ENCODE results near the gene COL5A1.
A peak's percentile ranks its signal among the peaks of the same experiment; 100 is the strongest.

Gene COL5A1

DNA sequence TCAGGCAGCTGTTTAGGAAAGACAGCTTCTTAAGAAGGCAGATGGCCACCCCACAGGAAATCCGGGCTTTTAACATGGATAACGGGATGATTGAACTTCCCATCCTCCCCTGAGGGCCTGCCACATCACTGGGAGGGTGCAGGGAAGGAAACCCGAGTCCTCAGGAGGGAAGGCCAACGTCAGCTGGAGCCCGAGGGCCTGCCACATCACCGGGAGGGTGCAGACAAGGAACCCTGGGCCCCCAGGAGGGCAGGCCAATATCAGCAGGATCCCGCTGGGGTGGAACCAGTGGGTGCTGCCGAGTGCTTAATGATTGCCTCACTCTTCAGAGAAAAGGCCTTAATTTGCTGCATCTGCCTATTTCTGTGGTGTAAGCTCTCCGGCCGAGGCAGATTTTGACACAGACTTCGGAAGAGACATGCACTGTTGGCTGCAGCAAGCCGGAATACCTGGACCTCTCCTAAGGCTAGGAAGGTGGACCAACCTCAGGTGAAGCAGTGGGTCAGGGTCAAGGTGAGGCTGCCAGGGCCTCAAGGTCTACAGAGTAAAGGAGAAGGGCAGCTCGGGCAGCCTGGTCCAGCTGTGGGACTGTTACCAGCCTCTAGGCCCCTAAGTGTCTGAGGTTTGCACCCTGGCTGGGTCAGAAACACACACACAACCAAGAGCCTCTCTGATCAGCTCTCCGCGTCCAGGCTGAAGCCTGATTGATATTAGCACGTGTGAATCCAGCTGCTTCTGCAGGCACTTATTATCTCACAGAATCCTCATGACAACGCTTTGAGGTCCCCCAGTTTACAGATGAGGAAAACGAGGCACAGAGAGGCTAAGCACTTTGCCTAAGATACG, 14.8 kb upstream of the COL5A1 start:
- H3K23ac ChIP-seq (ENCODE audit: low read length in 2 of 2), result no peak overlapping the region
- H3K4me3 ChIP-seq (ENCODE audit: insufficient read depth in 1 of 2, low read depth in 1 of 2, low read length in 2 of 2), result no peak overlapping the region
- H3K18ac ChIP-seq (ENCODE audit: low read depth in 1 of 2, low read length in 2 of 2), result peak overlapping the region; percentile 88 to 90
- peak overlapping the region; percentile 12 for H3K27ac ChIP-seq (ENCODE audit: low read length, poor library complexity, severe bottlenecking)
- no peak overlapping the region for H3K9ac ChIP-seq (ENCODE audit: low read length)
- H3K36me3 ChIP-seq (ENCODE audit: control insufficient read depth in 1 of 2, insufficient read depth in 2 of 2, low read depth in 1 of 2, low read length in 2 of 2), result peaks cover 0 to 3% of the 10 kb centered on the region in 2 experiments
- no peaks in the 10 kb centered on the region for H3K9me3 ChIP-seq (ENCODE audit: control insufficient read depth, low read length)
- peak overlapping the region; percentile 91 for H2BK120ac ChIP-seq (ENCODE audit: low read depth, low read length)
- H2AFZ ChIP-seq (ENCODE audit: low read depth, low read length), result peak overlapping the region; percentile 20
- 59% methylated on average over 18 of the region's 19 CpGs for WGBS
- H3K4ac ChIP-seq (ENCODE audit: low read depth in 1 of 2, low read length in 2 of 2), result peak overlapping the region; percentile 80 to 92
- H2AK5ac ChIP-seq (ENCODE audit: low read length, severe bottlenecking), result no peak overlapping the region
- peak overlapping the region; percentile 29 for H2BK15ac ChIP-seq (ENCODE audit: low read depth, poor library complexity, severe bottlenecking)
- H4K8ac ChIP-seq (ENCODE audit: low read length), result peak overlapping the region; percentile 94
- peaks cover 27% of the 10 kb centered on the region for H3K4me1 ChIP-seq (ENCODE audit: control insufficient read depth, insufficient read depth, low read depth, low read length)
- peak overlapping the region in 1 of 2 experiments; percentile 37 for H3K14ac ChIP-seq (ENCODE audit: low read length in 2 of 2)
- H2BK12ac ChIP-seq (ENCODE audit: low read length in 2 of 2), result peak overlapping the region; percentile 41 to 84
- peak; percentile 85 for DNase-seq
- peak overlapping the region; percentile 89 for H4K91ac ChIP-seq (ENCODE audit: low read length)
- no peaks in the 10 kb centered on the region for H3K27me3 ChIP-seq (ENCODE audit: control insufficient read depth in 1 of 2, insufficient read depth in 1 of 2, low read length in 2 of 2)
- no peak overlapping the region for H3K4me2 ChIP-seq (ENCODE audit: low read length, poor library complexity, severe bottlenecking)
- no peaks in the 10 kb centered on the region for H3K79me1 ChIP-seq (replicated peaks; ENCODE audit: low read length, poor library complexity, severe bottlenecking)
- no peak overlapping the region for H2BK5ac ChIP-seq (ENCODE audit: low read depth, low read length, poor library complexity, severe bottlenecking)

DNA sequence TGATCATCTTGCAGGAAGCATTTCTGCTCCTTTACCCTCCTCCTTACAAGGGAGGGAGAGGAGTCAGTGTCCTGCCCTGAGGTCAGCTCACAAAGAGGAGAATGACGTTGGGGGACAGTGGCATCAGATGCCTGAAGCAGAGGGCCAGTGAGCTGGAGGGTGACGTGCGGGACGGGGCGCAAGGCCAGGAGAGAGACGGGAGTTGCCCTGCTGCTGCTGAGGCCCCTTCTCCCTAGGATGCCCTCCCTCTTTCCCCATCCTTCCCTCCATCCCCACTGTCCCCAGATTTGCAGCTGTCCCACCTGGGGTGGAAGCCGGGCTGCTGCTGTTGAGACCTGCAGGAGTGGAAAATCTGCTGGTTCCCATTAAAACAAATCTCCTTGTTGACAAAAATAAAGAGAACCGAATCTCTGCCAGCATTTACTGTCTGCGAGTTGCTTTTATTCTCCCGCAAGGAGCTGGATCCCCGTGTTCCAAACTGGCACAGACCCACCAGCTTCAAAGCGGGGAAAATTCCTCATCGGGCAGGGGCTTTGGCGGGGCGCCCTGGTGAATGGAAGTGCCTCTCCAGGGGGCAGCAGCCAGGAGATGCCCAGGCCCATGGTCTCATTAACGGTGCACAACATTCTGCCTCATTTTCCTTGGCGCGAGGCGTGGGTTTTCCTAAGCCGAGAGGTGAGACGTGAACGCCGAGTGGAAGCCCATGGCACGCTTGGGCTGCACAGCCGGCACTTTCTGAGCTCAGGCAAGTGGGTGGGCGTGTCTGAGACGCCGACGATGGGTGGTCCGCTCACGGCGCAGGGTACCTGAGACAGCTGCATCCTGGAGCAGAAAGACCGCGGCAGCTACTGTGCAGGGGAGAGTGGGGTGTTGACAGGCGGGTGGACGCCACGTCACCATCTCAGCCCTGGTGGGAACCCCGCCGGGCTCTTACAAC, 13.9 kb upstream of the COL5A1 start:
- no peak overlapping the region for H4K8ac ChIP-seq (ENCODE audit: low read length)
- H2BK5ac ChIP-seq (ENCODE audit: low read depth, low read length, poor library complexity, severe bottlenecking), result no peak overlapping the region

GRCh38 chr9:134628354-134628736, 13.3 kb upstream of the COL5A1 start:
- peaks cover 0 to 3% of the 10 kb centered on the region in 2 experiments for H3K36me3 ChIP-seq (ENCODE audit: control insufficient read depth in 1 of 2, insufficient read depth in 2 of 2, low read depth in 1 of 2, low read length in 2 of 2)
- H2BK12ac ChIP-seq (ENCODE audit: low read length in 2 of 2), result no peak overlapping the region
- no peak overlapping the region for H3K18ac ChIP-seq (ENCODE audit: low read depth in 1 of 2, low read length in 2 of 2)
- H3K4me1 ChIP-seq (ENCODE audit: control insufficient read depth, insufficient read depth, low read depth, low read length), result peaks cover 27% of the 10 kb centered on the region
- peak overlapping the region; percentile 38 for H2BK15ac ChIP-seq (ENCODE audit: low read depth, poor library complexity, severe bottlenecking)
- WGBS, result 90% methylated on average over 9 of the region's 9 CpGs
- no peak overlapping the region for H3K14ac ChIP-seq (ENCODE audit: low read length in 2 of 2)
- no peak overlapping the region for H2AFZ ChIP-seq (ENCODE audit: low read depth, low read length)
- DNase-seq, result no peak
- H3K79me1 ChIP-seq (replicated peaks; ENCODE audit: low read length, poor library complexity, severe bottlenecking), result no peaks in the 10 kb centered on the region
- H4K91ac ChIP-seq (ENCODE audit: low read length), result no peak overlapping the region
- H2BK5ac ChIP-seq (ENCODE audit: low read depth, low read length, poor library complexity, severe bottlenecking), result no peak overlapping the region
- no peak overlapping the region for H3K4ac ChIP-seq (ENCODE audit: low read depth in 1 of 2, low read length in 2 of 2)
- H3K4me3 ChIP-seq (ENCODE audit: insufficient read depth in 1 of 2, low read depth in 1 of 2, low read length in 2 of 2), result no peak overlapping the region
- H3K9ac ChIP-seq (ENCODE audit: low read length), result no peak overlapping the region
- H2BK120ac ChIP-seq (ENCODE audit: low read depth, low read length), result no peak overlapping the region
- H3K27ac ChIP-seq (ENCODE audit: low read length, poor library complexity, severe bottlenecking), result no peak overlapping the region
- no peak overlapping the region for H4K8ac ChIP-seq (ENCODE audit: low read length)
- H3K9me3 ChIP-seq (ENCODE audit: control insufficient read depth, low read length), result no peaks in the 10 kb centered on the region
- H3K4me2 ChIP-seq (ENCODE audit: low read length, poor library complexity, severe bottlenecking), result no peak overlapping the region
- H2AK5ac ChIP-seq (ENCODE audit: low read length, severe bottlenecking), result no peak overlapping the region
- no peak overlapping the region for H3K23ac ChIP-seq (ENCODE audit: low read length in 2 of 2)
- H3K27me3 ChIP-seq (ENCODE audit: control insufficient read depth in 1 of 2, insufficient read depth in 1 of 2, low read length in 2 of 2), result no peaks in the 10 kb centered on the region

More for the DNA sequence above, 13.9 kb upstream of the COL5A1 start:
- H2BK12ac ChIP-seq (ENCODE audit: low read length in 2 of 2), result peak overlapping the region; percentile 41 to 61
- peaks cover 0 to 3% of the 10 kb centered on the region in 2 experiments for H3K36me3 ChIP-seq (ENCODE audit: control insufficient read depth in 1 of 2, insufficient read depth in 2 of 2, low read depth in 1 of 2, low read length in 2 of 2)
- WGBS, result 98% methylated on average over 38 of the region's 39 CpGs
- no peak overlapping the region for H3K9ac ChIP-seq (ENCODE audit: low read length)
- H3K14ac ChIP-seq (ENCODE audit: low read length in 2 of 2), result no peak overlapping the region
- peak overlapping the region; percentile 88 for H4K91ac ChIP-seq (ENCODE audit: low read length)
- no peak overlapping the region for H3K4me3 ChIP-seq (ENCODE audit: insufficient read depth in 1 of 2, low read depth in 1 of 2, low read length in 2 of 2)
- H2AK5ac ChIP-seq (ENCODE audit: low read length, severe bottlenecking), result no peak overlapping the region
- peaks cover 27% of the 10 kb centered on the region for H3K4me1 ChIP-seq (ENCODE audit: control insufficient read depth, insufficient read depth, low read depth, low read length)
- no peaks in the 10 kb centered on the region for H3K27me3 ChIP-seq (ENCODE audit: control insufficient read depth in 1 of 2, insufficient read depth in 1 of 2, low read length in 2 of 2)
- H2BK120ac ChIP-seq (ENCODE audit: low read depth, low read length), result no peak overlapping the region
- no peak overlapping the region for H3K4me2 ChIP-seq (ENCODE audit: low read length, poor library complexity, severe bottlenecking)
- no peaks in the 10 kb centered on the region for H3K79me1 ChIP-seq (replicated peaks; ENCODE audit: low read length, poor library complexity, severe bottlenecking)
- H3K27ac ChIP-seq (ENCODE audit: low read length, poor library complexity, severe bottlenecking), result no peak overlapping the region
- peak overlapping the region; percentile 38 for H2BK15ac ChIP-seq (ENCODE audit: low read depth, poor library complexity, severe bottlenecking)
- no peak for DNase-seq
- H3K9me3 ChIP-seq (ENCODE audit: control insufficient read depth, low read length), result no peaks in the 10 kb centered on the region
- no peak overlapping the region for H2AFZ ChIP-seq (ENCODE audit: low read depth, low read length)
- H3K23ac ChIP-seq (ENCODE audit: low read length in 2 of 2), result no peak overlapping the region
- H3K18ac ChIP-seq (ENCODE audit: low read depth in 1 of 2, low read length in 2 of 2), result peak overlapping the region; percentile 15 to 90
- H3K4ac ChIP-seq (ENCODE audit: low read depth in 1 of 2, low read length in 2 of 2), result peak overlapping the region; percentile 8 to 70

Data from mesenchymal stem cell (in vitro differentiated cells and primary cell).